SKM-1 (cell line): Measurements from ENCODE around the gene ANGPT4.
"Not testable (repeated sequence)": the region's sequence is repeated elsewhere in the genome, so short reads cannot be mapped to it uniquely, and the experiment has no call there.

Experiments used
- DNase-seq: peaks from one replicate; lab custom pipeline; 2025; ENCODE audit not compliant: unreplicated experiment; lab: John Stamatoyannopoulos, UW

ANGPT4 gene

GRCh38 chr20:877814-878213, 38.3 kb downstream of the ANGPT4 start:
- no peak for DNase-seq

- no peak for DNase-seq
Observed at GRCh38 chr20:875115-875514, 41.0 kb downstream of the ANGPT4 start.

GRCh38 chr20:873875-874607, 42.1 kb downstream of the ANGPT4 start:
- no peak for DNase-seq

GRCh38 chr20:872855-873520, 43.1 kb downstream of the ANGPT4 start:
- no peak for DNase-seq

GRCh38 chr20:871948-872347, 44.2 kb downstream of the ANGPT4 start:
- no peak for DNase-seq

GRCh38 chr20:871436-871835, 44.7 kb downstream of the ANGPT4 start:
- no peak for DNase-seq

- DNase-seq: no peak
Observed at GRCh38 chr20:870758-871157, 45.4 kb downstream of the ANGPT4 start.

GRCh38 chr20:869606-870005, 46.5 kb downstream of the ANGPT4 start:
- no peak for DNase-seq

GRCh38 chr20:868279-868678, 47.9 kb downstream of the ANGPT4 start:
- DNase-seq: no peak

GRCh38 chr20:865440-865839, 50.7 kb downstream of the ANGPT4 start:
- DNase-seq: no peak

GRCh38 chr20:860891-861290, 55.2 kb downstream of the ANGPT4 start:
- DNase-seq: no peak

- DNase-seq: no peak
Observed at GRCh38 chr20:859751-860231, 56.3 kb downstream of the ANGPT4 start.

GRCh38 chr20:858011-858410, 58.1 kb downstream of the ANGPT4 start:
- DNase-seq: no peak

- no peak for DNase-seq
Observed at GRCh38 chr20:856361-856775, 59.8 kb downstream of the ANGPT4 start.

- DNase-seq: no peak
Observed at GRCh38 chr20:855466-856360, 60.4 kb downstream of the ANGPT4 start.

GRCh38 chr20:854601-855000, 61.5 kb downstream of the ANGPT4 start:
- DNase-seq: no peak

GRCh38 chr20:853406-853996, 62.6 kb downstream of the ANGPT4 start:
- DNase-seq: no peak

- not testable (repeated sequence) for DNase-seq
Observed at GRCh38 chr20:848731-849130, 67.4 kb downstream of the ANGPT4 start.

- no peak for DNase-seq
Observed at GRCh38 chr20:848193-848592, 67.9 kb downstream of the ANGPT4 start.

GRCh38 chr20:846894-847278, 69.2 kb downstream of the ANGPT4 start:
- DNase-seq: no peak
